ENCODE data around the gene TC2N.

DNA sequence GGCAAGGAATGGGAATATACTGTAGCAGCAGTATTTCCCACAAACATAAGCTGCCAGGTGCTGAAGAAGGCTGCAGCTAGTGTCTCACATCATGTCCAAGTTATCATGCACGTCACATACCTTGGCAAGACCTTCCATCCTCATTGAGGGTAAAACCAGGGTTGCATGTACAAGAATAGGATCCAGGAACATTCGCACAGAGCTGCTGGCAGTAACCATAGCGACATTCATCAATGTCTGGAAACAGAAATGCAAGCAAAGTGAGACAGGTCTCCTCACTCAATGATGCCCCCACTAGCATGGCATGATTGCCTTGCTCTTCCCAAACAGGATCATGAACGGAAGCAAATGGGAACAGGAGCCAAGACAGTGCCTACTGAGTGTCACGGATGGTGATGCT lies 23.8 kb upstream of the TC2N start:
- no peak for TF ChIP-seq POLR2A (IDR thresholded peaks at IDR 0.05)
- TF ChIP-seq, protein P1, sequence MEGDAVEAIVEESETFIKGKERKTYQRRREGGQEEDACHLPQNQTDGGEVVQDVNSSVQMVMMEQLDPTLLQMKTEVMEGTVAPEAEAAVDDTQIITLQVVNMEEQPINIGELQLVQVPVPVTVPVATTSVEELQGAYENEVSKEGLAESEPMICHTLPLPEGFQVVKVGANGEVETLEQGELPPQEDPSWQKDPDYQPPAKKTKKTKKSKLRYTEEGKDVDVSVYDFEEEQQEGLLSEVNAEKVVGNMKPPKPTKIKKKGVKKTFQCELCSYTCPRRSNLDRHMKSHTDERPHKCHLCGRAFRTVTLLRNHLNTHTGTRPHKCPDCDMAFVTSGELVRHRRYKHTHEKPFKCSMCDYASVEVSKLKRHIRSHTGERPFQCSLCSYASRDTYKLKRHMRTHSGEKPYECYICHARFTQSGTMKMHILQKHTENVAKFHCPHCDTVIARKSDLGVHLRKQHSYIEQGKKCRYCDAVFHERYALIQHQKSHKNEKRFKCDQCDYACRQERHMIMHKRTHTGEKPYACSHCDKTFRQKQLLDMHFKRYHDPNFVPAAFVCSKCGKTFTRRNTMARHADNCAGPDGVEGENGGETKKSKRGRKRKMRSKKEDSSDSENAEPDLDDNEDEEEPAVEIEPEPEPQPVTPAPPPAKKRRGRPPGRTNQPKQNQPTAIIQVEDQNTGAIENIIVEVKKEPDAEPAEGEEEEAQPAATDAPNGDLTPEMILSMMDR (IDR thresholded peaks at IDR 0.05 in 4 of 5, conservative IDR thresholded peaks at IDR 0.05 in 1 of 5): no peak
